Loucy (cell line): ENCODE results near the gene NPFFR1.

Experiments used
- H2AFZ ChIP-seq: fragments of 200-600 bp; sonication (generic); 2 replicates; pipeline ENCODE4 v1.6.0; 2016; ENCODE audit warnings: antibody characterized with exemption, mild to moderate bottlenecking, low read length, moderate library complexity
- H3F3A ChIP-seq: fragments of 200-600 bp; 2 replicates; pipeline ENCODE4 v1.6.0; 2016; ENCODE audit warnings: antibody characterized with exemption, low read depth, mild to moderate bottlenecking
- H3K27me3 ChIP-seq: fragments of 200-600 bp; sonication (generic); 2 replicates; pipeline ENCODE4 v1.6.1; 2014; ENCODE audit warnings: low read length, mild to moderate bottlenecking; ENCODE audit not compliant: insufficient read depth, poor library complexity, severe bottlenecking
- H3K36me3 ChIP-seq: fragments of 200-600 bp; sonication (generic); 2 replicates; pipeline ENCODE4 v1.6.1; 2016; ENCODE audit warnings: low read length; ENCODE audit not compliant: insufficient read depth
- H3K4me1 ChIP-seq: fragments of 200-600 bp; sonication (generic); 2 replicates; pipeline ENCODE4 v1.5.1; 2014; ENCODE audit warnings: low read length, mild to moderate bottlenecking; ENCODE audit not compliant: insufficient read depth, poor library complexity, severe bottlenecking
- H3K4me2 ChIP-seq: fragments of 200-600 bp; sonication (generic); 2 replicates; pipeline ENCODE4 v1.6.0; 2014; ENCODE audit warnings: antibody characterized with exemption, low read length, low read depth, mild to moderate bottlenecking; ENCODE audit not compliant: poor library complexity, severe bottlenecking
- H3K4me3 ChIP-seq: fragments of 200-600 bp; sonication (generic); 2 replicates; pipeline ENCODE4 v1.5.1; 2014; ENCODE audit warnings: low read length, mild to moderate bottlenecking, mixed read lengths; ENCODE audit not compliant: poor library complexity, severe bottlenecking
- H3K79me2 ChIP-seq: fragments of 200-600 bp; sonication (generic); 2 replicates; pipeline ENCODE4 v1.6.1; 2014; ENCODE audit warnings: low read length; ENCODE audit not compliant: insufficient read depth
- H3K9ac ChIP-seq: fragments of 200-600 bp; sonication (generic); 2 replicates; pipeline ENCODE4 v1.6.0; 2014; ENCODE audit warnings: mild to moderate bottlenecking, low read depth, low read length, moderate library complexity; ENCODE audit not compliant: poor library complexity, severe bottlenecking
- H3K9me2 ChIP-seq: fragments of 200-600 bp; sonication (generic); replicated peaks from 2 replicates; pipeline ENCODE4 v1.6.1; 2016; ENCODE audit warnings: low read depth, low read length, mixed read lengths
- H3K9me3 ChIP-seq: fragments of 200-600 bp; sonication (generic); 2 replicates; pipeline ENCODE4 v1.6.1; 2014; ENCODE audit warnings: mild to moderate bottlenecking, antibody characterized with exemption, low read length, low read depth; ENCODE audit not compliant: insufficient read depth
- H4K20me1 ChIP-seq: fragments of 200-600 bp; sonication (generic); 2 replicates; pipeline ENCODE4 v1.6.0; 2014; ENCODE audit warnings: antibody characterized with exemption, low read length, mild to moderate bottlenecking; ENCODE audit not compliant: insufficient read depth, poor library complexity, severe bottlenecking
- EZH2phosphoT487 ChIP-seq: fragments of 200-600 bp; IDR thresholded peaks from 2 replicates; pipeline ENCODE4 v1.6.1; 2018; ENCODE audit warnings: antibody characterized with exemption, mild to moderate bottlenecking, moderate library complexity, borderline replicate concordance
- TF ChIP-seq, protein P1 (sequence below): fragments of 200-600 bp; sonication (generic); conservative IDR thresholded peaks from 2 replicates; pipeline ENCODE4 v1.5.1; 2014; ENCODE audit warnings: mild to moderate bottlenecking, antibody characterized with exemption, low read length

Gene NPFFR1

DNA sequence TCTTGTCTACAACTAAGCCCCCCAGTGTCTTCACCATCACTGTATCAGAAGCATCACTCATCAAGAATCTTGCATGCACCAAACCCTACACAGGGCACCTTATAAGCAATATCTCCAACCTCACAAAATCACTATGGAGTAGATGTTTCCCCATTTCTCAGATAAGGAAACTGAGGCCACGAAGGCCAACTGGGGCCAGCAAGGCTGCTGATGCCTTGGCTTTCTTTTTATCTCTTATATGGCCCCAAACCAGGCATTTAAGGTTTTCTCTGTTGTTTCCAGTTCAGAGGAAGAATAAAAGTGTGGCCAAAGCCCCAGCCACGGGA is 47.3 kb upstream of the NPFFR1 start:
- Histone ChIP-seq H3K9me2 (no peaks in the 10 kb centered on the region), H4K20me1 (peaks cover 7% of the 10 kb centered on the region), H3K9me3 (no peaks in the 10 kb centered on the region), H3K9ac (no peak overlapping the region), H3K4me3 (no peak overlapping the region), H3F3A (no peaks in the 10 kb centered on the region), H3K4me2 (no peak overlapping the region), H3K36me3 (no peaks in the 10 kb centered on the region), H3K79me2 (no peaks in the 10 kb centered on the region), H3K4me1 (peaks cover 12% of the 10 kb centered on the region), H3K27me3 (no peaks in the 10 kb centered on the region), H2AFZ (no peak overlapping the region)
- no peak for TF ChIP-seq EZH2phosphoT487
- TF ChIP-seq, protein P1, sequence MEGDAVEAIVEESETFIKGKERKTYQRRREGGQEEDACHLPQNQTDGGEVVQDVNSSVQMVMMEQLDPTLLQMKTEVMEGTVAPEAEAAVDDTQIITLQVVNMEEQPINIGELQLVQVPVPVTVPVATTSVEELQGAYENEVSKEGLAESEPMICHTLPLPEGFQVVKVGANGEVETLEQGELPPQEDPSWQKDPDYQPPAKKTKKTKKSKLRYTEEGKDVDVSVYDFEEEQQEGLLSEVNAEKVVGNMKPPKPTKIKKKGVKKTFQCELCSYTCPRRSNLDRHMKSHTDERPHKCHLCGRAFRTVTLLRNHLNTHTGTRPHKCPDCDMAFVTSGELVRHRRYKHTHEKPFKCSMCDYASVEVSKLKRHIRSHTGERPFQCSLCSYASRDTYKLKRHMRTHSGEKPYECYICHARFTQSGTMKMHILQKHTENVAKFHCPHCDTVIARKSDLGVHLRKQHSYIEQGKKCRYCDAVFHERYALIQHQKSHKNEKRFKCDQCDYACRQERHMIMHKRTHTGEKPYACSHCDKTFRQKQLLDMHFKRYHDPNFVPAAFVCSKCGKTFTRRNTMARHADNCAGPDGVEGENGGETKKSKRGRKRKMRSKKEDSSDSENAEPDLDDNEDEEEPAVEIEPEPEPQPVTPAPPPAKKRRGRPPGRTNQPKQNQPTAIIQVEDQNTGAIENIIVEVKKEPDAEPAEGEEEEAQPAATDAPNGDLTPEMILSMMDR: no peak

DNA sequence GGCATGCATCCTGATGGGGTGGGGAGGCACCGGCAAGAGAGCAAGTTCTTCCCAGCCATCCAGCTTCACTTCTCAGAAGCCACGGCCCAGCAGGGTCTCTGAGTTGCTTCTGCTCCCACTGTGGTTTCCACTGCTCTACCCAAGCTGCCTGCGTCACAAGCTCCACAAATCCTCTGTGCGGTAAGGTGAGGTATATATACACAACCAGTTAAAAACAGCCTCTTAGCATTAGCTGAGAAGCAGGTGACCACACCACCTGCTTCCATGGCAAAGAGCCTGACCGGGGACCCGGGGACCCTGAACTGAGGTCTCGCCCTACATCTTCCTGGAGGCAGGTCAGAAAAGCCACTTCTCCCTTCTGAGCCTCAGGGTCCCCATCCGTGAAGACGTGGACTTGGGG is 46.9 kb upstream of the NPFFR1 start:
- Histone ChIP-seq H3K9ac (no peak overlapping the region), H3K27me3 (no peaks in the 10 kb centered on the region), H3F3A (no peaks in the 10 kb centered on the region), H3K36me3 (no peaks in the 10 kb centered on the region), H3K4me3 (no peak overlapping the region), H3K4me1 (peaks cover 16% of the 10 kb centered on the region), H3K9me2 (no peaks in the 10 kb centered on the region), H2AFZ (no peak overlapping the region), H3K9me3 (no peaks in the 10 kb centered on the region), H3K79me2 (no peaks in the 10 kb centered on the region), H4K20me1 (peaks cover 7% of the 10 kb centered on the region), H3K4me2 (no peak overlapping the region)
- TF ChIP-seq, protein P1: no peak
- TF ChIP-seq EZH2phosphoT487: no peak

- Histone ChIP-seq H3K4me2 (no peak overlapping the region), H4K20me1 (peaks cover 7% of the 10 kb centered on the region), H3K36me3 (no peaks in the 10 kb centered on the region), H3K9me3 (no peaks in the 10 kb centered on the region), H3F3A (no peaks in the 10 kb centered on the region), H3K4me1 (peaks cover 33% of the 10 kb centered on the region), H3K27me3 (no peaks in the 10 kb centered on the region), H3K9ac (no peak overlapping the region), H3K79me2 (no peaks in the 10 kb centered on the region), H2AFZ (no peak overlapping the region), H3K9me2 (no peaks in the 10 kb centered on the region), H3K4me3 (no peak overlapping the region)
- no peak for TF ChIP-seq EZH2phosphoT487
- TF ChIP-seq, protein P1: no peak
Observed at GRCh38 chr10:70328967-70329366, 45.2 kb upstream of the NPFFR1 start.
